HepG2 (cell line): ENCODE data around the gene PPP2R5C. TPM values are rescaled to one million over a fixed set of nuclear protein-coding genes. Genes with fewer than 3 reads are reported as not detected.

Experiments
- ATAC-seq: fragments of 200-7000 bp; cut with Tn5 transposase; 3 replicates; pipeline ENCODE4 v1.9.1; 2020; ENCODE audit warnings: mild to moderate bottlenecking, moderate library complexity
- BruUV-seq: library from RNA; stranded (reverse); fragments of 400-500 nt; replicated peaks from 2 replicates; lab custom pipeline; 2021; lab: Mats Ljungman, UMichigan
- CTCF ChIA-PET: fragments of 300-600 bp; formaldehyde crosslinking; extraction: SDS; loops from one replicate; lab custom pipeline; 2021; ENCODE audit warnings: low total read pairs, inconsistent platforms, low intra/inter-chr PET ratio; lab: Yijun Ruan, JAX
- POLR2A ChIA-PET: fragments of 350-600 bp; sonication (Branson Sonifier 250); formaldehyde crosslinking; loops from one replicate; lab custom pipeline; 2020; ENCODE audit warnings: antibody characterized with exemption, inconsistent platforms; lab: Yijun Ruan, JAX
- DNase-seq: peaks from one replicate; pipeline ENCODE4 v3.0.0-alpha.2; 2015; ENCODE audit warnings: low spot score
- FAIRE-seq: peaks from 3 replicates; lab custom pipeline; 2011; peaks lifted over from hg19 to GRCh38; lab: Jason Lieb, UNC
- H2AFZ ChIP-seq: one replicate; pipeline ENCODE4 v1.6.1; 2011; ENCODE audit warnings: low read length, inconsistent platforms
- H3K27ac ChIP-seq: fragments of 300-600 bp; 3 replicates; pipeline ENCODE4 v1.8.0; 2011; ENCODE audit warnings: mixed run types, mild to moderate bottlenecking, mixed read lengths, low read length, inconsistent platforms; ENCODE audit not compliant: insufficient read depth; ENCODE audit errors: extremely low read length
- H3K27me3 ChIP-seq, 2 experiments: fragments of 200-600 bp in 1 of 2; 2 replicates in 1 of 2; 3 replicates in 1 of 2; pipeline versions ENCODE4 v1.6.0 to v1.8.0; 2011; ENCODE audit warnings: low read length in 2 of 2, mild to moderate bottlenecking in 2 of 2, moderate library complexity in 2 of 2, inconsistent platforms in 1 of 2; ENCODE audit not compliant: insufficient read depth in 2 of 2, control insufficient read depth in 1 of 2
- H3K36me3 ChIP-seq, 2 experiments: fragments of 200-600 bp in 1 of 2; replicated peaks in 1 of 2; 2 replicates in 1 of 2; 3 replicates in 1 of 2; pipeline versions ENCODE4 v1.5.1 to v1.8.0; 2011; ENCODE audit warnings: low read length in 2 of 2, inconsistent platforms in 1 of 2; ENCODE audit not compliant: insufficient read depth in 2 of 2, control insufficient read depth in 1 of 2
- H3K4me1 ChIP-seq: 2 replicates; pipeline ENCODE4 v1.5.1; 2012; ENCODE audit warnings: low read length, inconsistent platforms; ENCODE audit not compliant: insufficient read depth
- H3K4me2 ChIP-seq: 2 replicates; pipeline ENCODE4 v1.6.0; 2011; ENCODE audit warnings: low read depth, low read length, inconsistent platforms
- H3K4me3 ChIP-seq, 3 experiments: fragments of 200-600 bp in 1 of 3; sonication (generic), shearing (Covaris generic) in 1 of 3; replicated peaks in 1 of 3; 2 replicates each; pipeline ENCODE4 v1.5.1; 2011 to 2016; ENCODE audit warnings: low read length in 3 of 3, inconsistent platforms in 2 of 3, low read depth in 2 of 3, mild to moderate bottlenecking in 2 of 3, control low read depth in 1 of 3, mixed read lengths in 1 of 3; ENCODE audit not compliant: insufficient read depth in 1 of 3
- H3K79me2 ChIP-seq: one replicate; pipeline ENCODE4 v1.6.1; 2011; ENCODE audit warnings: low read length, inconsistent platforms; ENCODE audit not compliant: insufficient read depth
- H3K9ac ChIP-seq: 2 replicates; pipeline ENCODE4 v1.6.0; 2011; ENCODE audit warnings: mild to moderate bottlenecking, low read depth, low read length, inconsistent platforms; ENCODE audit not compliant: insufficient read depth
- H3K9me3 ChIP-seq: 2 replicates; pipeline ENCODE4 v1.5.1; 2012; ENCODE audit warnings: mild to moderate bottlenecking, low read length
- H4K20me1 ChIP-seq: 2 replicates; pipeline ENCODE4 v1.6.0; 2011; ENCODE audit warnings: inconsistent platforms, mild to moderate bottlenecking, low read length, moderate library complexity; ENCODE audit not compliant: insufficient read depth
- KLF6 ChIP-seq: IDR thresholded peaks from 2 replicates; pipeline ENCODE4 v1.8.0; 2016; ENCODE audit warnings: missing biosample characterization, missing genetic modification reagents
- MAFF ChIP-seq: IDR thresholded peaks from 2 replicates; pipeline ENCODE4 v1.6.1; 2011; ENCODE audit warnings: low read depth, low read length, improper control_type of control experiment
- MXD4 ChIP-seq: IDR thresholded peaks from 2 replicates; pipeline ENCODE4 v1.6.1; 2016; ENCODE audit warnings: mild to moderate bottlenecking, missing biosample characterization, missing genetic modification reagents
- MXI1 ChIP-seq: IDR thresholded peaks from 3 replicates; pipeline ENCODE4 v1.6.1; 2012; ENCODE audit warnings: low read depth, low read length, inconsistent platforms, borderline replicate concordance
- NFYB ChIP-seq: sonication (generic); formaldehyde crosslinking; IDR thresholded peaks from 2 replicates; pipeline ENCODE4 v1.4.0; 2020; ENCODE audit warnings: missing genetic modification reagents
- PRPF4 ChIP-seq: fragments of 200-400 bp; formaldehyde crosslinking; IDR thresholded peaks from 2 replicates; pipeline ENCODE4 v1.6.1; 2016; ENCODE audit warnings: low read length, low read depth; ENCODE audit not compliant: poor library complexity, severe bottlenecking
- TAF15 ChIP-seq: fragments of 200-400 bp; formaldehyde crosslinking; IDR thresholded peaks from one replicate; pipeline ENCODE4 v1.6.1; 2018; ENCODE audit warnings: mild to moderate bottlenecking, low read depth, low read length; ENCODE audit not compliant: poor library complexity, severe bottlenecking
- TSC22D2 ChIP-seq: sonication (generic); formaldehyde crosslinking; IDR thresholded peaks from 2 replicates; pipeline ENCODE4 v1.5.1; 2020; ENCODE audit warnings: missing genetic modification reagents, mild to moderate bottlenecking, borderline replicate concordance
- ZFP36L1 ChIP-seq: sonication (generic); formaldehyde crosslinking; IDR thresholded peaks from 2 replicates; pipeline ENCODE4 v1.8.0; 2022; ENCODE audit warnings: mild to moderate bottlenecking, missing genetic modification reagents, moderate library complexity
- ZFP62 ChIP-seq: sonication (generic); formaldehyde crosslinking; IDR thresholded peaks from 2 replicates; pipeline ENCODE4 v1.4.0; 2020; ENCODE audit warnings: missing genetic modification reagents
- ZFP82 ChIP-seq: sonication (generic); formaldehyde crosslinking; IDR thresholded peaks from 2 replicates; pipeline ENCODE4 v1.5.1; 2020; ENCODE audit warnings: mild to moderate bottlenecking, missing genetic modification reagents, borderline replicate concordance
- ZMAT3 ChIP-seq: sonication (generic); formaldehyde crosslinking; conservative IDR thresholded peaks from 2 replicates; pipeline ENCODE4 v1.7.0; 2021; ENCODE audit warnings: missing genetic modification reagents
- ZMYM3 ChIP-seq: sonication (generic); formaldehyde crosslinking; IDR thresholded peaks from 2 replicates; pipeline ENCODE4 v1.5.1; 2020; ENCODE audit warnings: mild to moderate bottlenecking, missing genetic modification reagents
- ZNF713 ChIP-seq: sonication (generic); formaldehyde crosslinking; IDR thresholded peaks from 2 replicates; pipeline ENCODE4 v1.4.0; 2020; ENCODE audit warnings: mild to moderate bottlenecking, missing genetic modification reagents
- WGBS: methylation state at CpG from one replicate; pipeline ENCODE4 v1.1.6; 2017; ENCODE audit warnings: low lambda C conversion rate; 5-methylcytosine and 5-hydroxymethylcytosine counted together
- in situ Hi-C: cut with HindIII; loops from 2 replicates; pipeline ENCODE4 v1.10.0; 2017; ENCODE audit warnings: low pct_unique_long_range_greater_than_20kb; ENCODE audit not compliant: extremely low pct_ligation_motif_present
- intact Hi-C: fragments of 100-400 bp; cut with micrococcal nuclease; formaldehyde crosslinking; loops from one replicate; pipeline ENCODE4 v1.10.0; 2022; ENCODE audit not compliant: unreplicated experiment
- polyA plus RNA-seq, 8 experiments: library from polyadenylated mRNA; depleted of rRNA in 3 of 8; stranded (reverse) in 7 of 8; unstranded in 1 of 8; fragments of >200 nt; fragmentation: Illumina TruSeq in 4 of 8; extraction: Trizol in 4 of 8; gene quantifications; 2 replicates each; pipeline versions ENCODE4 v1.2.1 to v1.2.3, GENCODE V29; 2011 to 2016; ENCODE audit warnings: low read depth in 4 of 8, missing spikeins in 1 of 8, mixed read lengths in 1 of 8; ENCODE audit not compliant: insufficient read depth in 1 of 8
- total RNA-seq, 5 experiments: library from RNA; depleted of rRNA; stranded (reverse); fragments of >200 nt; fragmentation: Illumina TruSeq; extraction: Trizol; gene quantifications; 2 replicates each; pipeline ENCODE4 v1.2.3, GENCODE V29; 2016; ENCODE audit warnings: low read depth in 1 of 5
- TF ChIP-seq, protein P1 (sequence below): sonication (generic); formaldehyde crosslinking; IDR thresholded peaks from 2 replicates; pipeline ENCODE4 v1.9.0; 2021; ENCODE audit warnings: missing genetic modification reagents, borderline replicate concordance
- TF ChIP-seq, protein P2 (sequence below): sonication (generic); formaldehyde crosslinking; IDR thresholded peaks from 2 replicates; pipeline ENCODE4 v1.8.0; 2022; ENCODE audit warnings: mild to moderate bottlenecking, missing genetic modification reagents, moderate library complexity
- TF ChIP-seq, protein P3 (sequence below): IDR thresholded peaks from 2 replicates; pipeline ENCODE4 v1.6.1; 2016; ENCODE audit warnings: missing compliant biosample characterization, missing genetic modification reagents, borderline replicate concordance
- TF ChIP-seq, protein P4 (sequence below): sonication (generic); formaldehyde crosslinking; IDR thresholded peaks from 2 replicates; pipeline ENCODE4 v1.5.1; 2020; ENCODE audit warnings: mild to moderate bottlenecking, missing genetic modification reagents

The PPP2R5C gene
- total and polyA plus RNA-seq, 2 of the 13 experiments (the other 11 are each of a cell fraction or from before 2014, with no cell fraction given): 74.3 to 78.5 TPM

DNA sequence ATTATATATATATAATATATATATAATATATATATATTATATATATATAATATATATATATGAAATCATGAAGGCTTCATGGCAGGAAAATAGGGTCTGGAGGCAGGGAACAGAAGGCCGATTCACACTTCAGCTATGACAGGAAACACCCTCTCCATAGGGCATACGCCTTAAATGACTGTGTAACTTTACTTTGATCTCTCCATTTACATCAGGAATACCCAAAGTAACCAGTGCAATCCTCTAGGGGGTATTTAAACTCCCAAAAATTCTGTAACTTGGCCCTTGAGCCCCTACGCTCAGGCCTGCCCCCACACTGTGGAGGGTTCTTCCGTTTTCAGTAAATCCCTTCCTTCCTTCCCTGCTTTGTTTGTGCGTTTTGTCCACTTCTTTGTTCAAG lies 40.4 kb upstream of the PPP2R5C start:
- no peaks in the 10 kb centered on the region for H4K20me1 ChIP-seq
- H3K4me1 ChIP-seq: peaks cover 48% of the 10 kb centered on the region
- no peaks in the 10 kb centered on the region for H3K9me3 ChIP-seq
- ChIA-PET CTCF (no interaction called here), POLR2A (interaction anchor here (0.6 to 1.7 kb wide), 2 partner anchors 10 to 238 kb away, joined by 3 to 9 read pairs; no protein-coding TSS in a partner anchor)
- no peak overlapping the region for H2AFZ ChIP-seq
- WGBS: 56% methylated on average over 5 of the region's 5 CpGs
- no peak for FAIRE-seq
- ATAC-seq: no peak
- in situ Hi-C loops (loop anchor here (25.0 kb wide), 1 partner anchor 366 kb away; the partner anchor contains the start of gene HSP90AA1), intact Hi-C loops (no loop called here)
- BruUV-seq: no TSS peak
- no peak for DNase-seq
- H3K27me3 ChIP-seq: peaks cover 0 to 15% of the 10 kb centered on the region in 2 experiments; a peak in 3 of 5 replicates
- H3K9ac ChIP-seq: no peak overlapping the region
- H3K4me2 ChIP-seq: no peak overlapping the region
- H3K36me3 ChIP-seq: no peaks in the 10 kb centered on the region
- no peaks in the 10 kb centered on the region for H3K79me2 ChIP-seq
- no peak overlapping the region for H3K4me3 ChIP-seq
- TF ChIP-seq ZFP82 (CRISPR knock-in tag) (no peak), TSC22D2 (CRISPR knock-in tag) (no peak), MAFF (no peak), ZFP36L1 (CRISPR knock-in tag) (no peak), MXD4 (CRISPR knock-in tag) (no peak), TAF15 (no peak), ZMYM3 (no peak), MXI1 (no peak), PRPF4 (no peak), KLF6 (CRISPR knock-in tag) (no peak), ZMAT3 (no peak), ZNF713 (CRISPR knock-in tag) (no peak), ZFP62 (CRISPR knock-in tag) (no peak), NFYB (CRISPR knock-in tag) (no peak)
- TF ChIP-seq, protein P1, sequence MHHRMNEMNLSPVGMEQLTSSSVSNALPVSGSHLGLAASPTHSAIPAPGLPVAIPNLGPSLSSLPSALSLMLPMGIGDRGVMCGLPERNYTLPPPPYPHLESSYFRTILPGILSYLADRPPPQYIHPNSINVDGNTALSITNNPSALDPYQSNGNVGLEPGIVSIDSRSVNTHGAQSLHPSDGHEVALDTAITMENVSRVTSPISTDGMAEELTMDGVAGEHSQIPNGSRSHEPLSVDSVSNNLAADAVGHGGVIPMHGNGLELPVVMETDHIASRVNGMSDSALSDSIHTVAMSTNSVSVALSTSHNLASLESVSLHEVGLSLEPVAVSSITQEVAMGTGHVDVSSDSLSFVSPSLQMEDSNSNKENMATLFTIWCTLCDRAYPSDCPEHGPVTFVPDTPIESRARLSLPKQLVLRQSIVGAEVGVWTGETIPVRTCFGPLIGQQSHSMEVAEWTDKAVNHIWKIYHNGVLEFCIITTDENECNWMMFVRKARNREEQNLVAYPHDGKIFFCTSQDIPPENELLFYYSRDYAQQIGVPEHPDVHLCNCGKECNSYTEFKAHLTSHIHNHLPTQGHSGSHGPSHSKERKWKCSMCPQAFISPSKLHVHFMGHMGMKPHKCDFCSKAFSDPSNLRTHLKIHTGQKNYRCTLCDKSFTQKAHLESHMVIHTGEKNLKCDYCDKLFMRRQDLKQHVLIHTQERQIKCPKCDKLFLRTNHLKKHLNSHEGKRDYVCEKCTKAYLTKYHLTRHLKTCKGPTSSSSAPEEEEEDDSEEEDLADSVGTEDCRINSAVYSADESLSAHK (CRISPR knock-in tag): no peak
- TF ChIP-seq, protein P2, sequence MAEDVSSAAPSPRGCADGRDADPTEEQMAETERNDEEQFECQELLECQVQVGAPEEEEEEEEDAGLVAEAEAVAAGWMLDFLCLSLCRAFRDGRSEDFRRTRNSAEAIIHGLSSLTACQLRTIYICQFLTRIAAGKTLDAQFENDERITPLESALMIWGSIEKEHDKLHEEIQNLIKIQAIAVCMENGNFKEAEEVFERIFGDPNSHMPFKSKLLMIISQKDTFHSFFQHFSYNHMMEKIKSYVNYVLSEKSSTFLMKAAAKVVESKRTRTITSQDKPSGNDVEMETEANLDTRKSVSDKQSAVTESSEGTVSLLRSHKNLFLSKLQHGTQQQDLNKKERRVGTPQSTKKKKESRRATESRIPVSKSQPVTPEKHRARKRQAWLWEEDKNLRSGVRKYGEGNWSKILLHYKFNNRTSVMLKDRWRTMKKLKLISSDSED (CRISPR knock-in tag): no peak
- TF ChIP-seq, protein P3, sequence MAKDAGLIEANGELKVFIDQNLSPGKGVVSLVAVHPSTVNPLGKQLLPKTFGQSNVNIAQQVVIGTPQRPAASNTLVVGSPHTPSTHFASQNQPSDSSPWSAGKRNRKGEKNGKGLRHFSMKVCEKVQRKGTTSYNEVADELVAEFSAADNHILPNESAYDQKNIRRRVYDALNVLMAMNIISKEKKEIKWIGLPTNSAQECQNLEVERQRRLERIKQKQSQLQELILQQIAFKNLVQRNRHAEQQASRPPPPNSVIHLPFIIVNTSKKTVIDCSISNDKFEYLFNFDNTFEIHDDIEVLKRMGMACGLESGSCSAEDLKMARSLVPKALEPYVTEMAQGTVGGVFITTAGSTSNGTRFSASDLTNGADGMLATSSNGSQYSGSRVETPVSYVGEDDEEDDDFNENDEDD (CRISPR knock-in tag): no peak
- TF ChIP-seq, protein P4, sequence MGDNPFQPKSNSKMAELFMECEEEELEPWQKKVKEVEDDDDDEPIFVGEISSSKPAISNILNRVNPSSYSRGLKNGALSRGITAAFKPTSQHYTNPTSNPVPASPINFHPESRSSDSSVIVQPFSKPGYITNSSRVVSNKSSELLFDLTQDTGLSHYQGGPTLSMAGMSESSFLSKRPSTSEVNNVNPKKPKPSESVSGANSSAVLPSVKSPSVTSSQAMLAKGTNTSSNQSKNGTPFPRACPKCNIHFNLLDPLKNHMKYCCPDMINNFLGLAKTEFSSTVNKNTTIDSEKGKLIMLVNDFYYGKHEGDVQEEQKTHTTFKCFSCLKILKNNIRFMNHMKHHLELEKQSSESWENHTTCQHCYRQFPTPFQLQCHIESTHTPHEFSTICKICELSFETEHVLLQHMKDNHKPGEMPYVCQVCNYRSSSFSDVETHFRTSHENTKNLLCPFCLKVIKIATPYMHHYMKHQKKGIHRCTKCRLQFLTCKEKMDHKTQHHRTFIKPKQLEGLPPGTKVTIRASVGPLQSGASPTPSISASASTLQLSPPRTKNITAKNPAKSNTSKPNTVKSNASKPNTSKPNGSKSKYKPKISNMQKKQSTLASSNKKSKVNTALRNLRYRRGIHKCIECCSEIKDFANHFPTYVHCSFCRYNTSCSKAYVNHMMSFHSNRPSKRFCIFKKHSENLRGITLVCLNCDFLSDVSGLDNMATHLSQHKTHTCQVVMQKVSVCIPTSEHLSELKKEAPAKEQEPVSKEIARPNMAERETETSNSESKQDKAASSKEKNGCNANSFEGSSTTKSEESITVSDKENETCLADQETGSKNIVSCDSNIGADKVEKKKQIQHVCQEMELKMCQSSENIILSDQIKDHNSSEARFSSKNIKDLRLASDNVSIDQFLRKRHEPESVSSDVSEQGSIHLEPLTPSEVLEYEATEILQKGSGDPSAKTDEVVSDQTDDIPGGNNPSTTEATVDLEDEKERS: no peak
- no peak overlapping the region for H3K27ac ChIP-seq
